Head of caudate nucleus (tissue), 42 donors: ENCODE measurements around the gene TLR5.

Experiments used
- DNase-seq, 42 donors: peaks; one replicate each; pipeline versions ENCODE4 v3.0.0 to v3.0.0-alpha.2; 2020 to 2021; ENCODE audit warnings: mixed read lengths in 7 of 42
- intact Hi-C: fragments of 100-400 bp; cut with DNase I; formaldehyde crosslinking; loops from one replicate; pipeline ENCODE4 v1.15.0; 2022

TLR5 gene

GRCh38 chr1:223123011-223123610 is 19.9 kb downstream of the TLR5 start:
- no peak for DNase-seq
- intact Hi-C loops = no loop called here

DNA sequence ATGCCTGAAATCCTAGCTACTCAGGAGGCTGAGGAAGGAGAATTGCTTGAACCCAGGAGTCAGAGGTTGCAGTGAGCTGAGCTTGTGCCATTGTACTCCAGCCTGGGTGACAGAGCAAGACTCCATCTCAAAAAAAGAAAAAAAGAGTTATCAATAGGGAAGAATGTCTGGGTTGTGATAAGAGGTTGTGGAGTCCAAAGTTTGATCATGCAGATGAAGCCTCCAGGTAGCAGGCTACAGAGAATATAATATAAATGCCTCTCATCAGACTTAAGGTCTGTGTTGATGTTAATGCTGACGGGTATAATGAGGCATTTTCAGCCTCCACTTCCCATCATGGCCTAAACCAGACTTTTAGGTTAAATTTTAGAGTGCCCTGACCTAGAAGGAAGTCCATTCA is 24.6 kb downstream of the TLR5 start:
- no peak for DNase-seq
- intact Hi-C loops = no loop called here

GRCh38 chr1:223116950-223117349 is 26.1 kb downstream of the TLR5 start:
- intact Hi-C loops = no loop called here
- DNase-seq = no peak

GRCh38 chr1:223114871-223115270 is 28.2 kb downstream of the TLR5 start:
- DNase-seq = no peak
- intact Hi-C loops = no loop called here

DNA sequence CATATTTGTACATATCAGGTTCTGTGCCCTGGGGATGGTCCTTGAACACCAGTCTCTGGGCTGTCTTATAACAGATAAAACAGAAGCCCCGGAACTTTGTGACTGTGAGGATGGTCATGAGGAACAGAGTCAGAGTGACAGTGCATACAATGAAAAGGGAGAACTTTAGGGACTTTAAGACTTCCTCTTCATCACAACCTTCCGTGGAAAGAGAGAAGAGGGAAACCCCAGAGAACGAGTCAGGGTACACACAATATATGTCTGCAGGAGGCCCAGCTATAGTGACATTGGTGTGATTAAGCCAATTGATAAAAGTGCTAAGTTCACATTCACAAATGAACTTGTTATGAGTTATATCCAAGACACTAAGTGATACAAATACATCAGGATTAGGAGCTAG is 32.1 kb downstream of the TLR5 start:
- intact Hi-C loops = no loop called here
- no peak for DNase-seq

DNA sequence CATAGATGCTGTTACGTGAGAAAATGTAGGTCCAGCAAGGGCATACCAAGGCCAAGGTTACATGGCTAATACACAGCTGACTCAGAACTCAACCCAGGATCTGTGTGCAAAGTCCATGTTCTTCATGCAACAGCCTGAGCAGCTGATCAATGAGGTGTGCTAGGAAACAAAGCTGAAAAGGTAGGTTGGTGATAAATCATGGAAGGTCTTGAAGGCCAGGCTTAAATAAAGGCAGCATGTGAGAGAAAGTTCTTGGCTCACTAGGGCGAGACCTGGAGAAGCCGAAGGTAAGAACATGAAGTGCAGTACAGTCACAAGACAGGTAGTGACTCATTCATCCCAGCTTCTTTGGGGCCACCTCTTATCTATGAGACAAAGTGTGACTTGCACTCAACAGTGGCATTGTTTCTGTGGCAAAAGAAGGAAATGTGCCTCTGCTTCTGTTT is 33.4 kb downstream of the TLR5 start:
- no peak for DNase-seq
- intact Hi-C loops = no loop called here

DNA sequence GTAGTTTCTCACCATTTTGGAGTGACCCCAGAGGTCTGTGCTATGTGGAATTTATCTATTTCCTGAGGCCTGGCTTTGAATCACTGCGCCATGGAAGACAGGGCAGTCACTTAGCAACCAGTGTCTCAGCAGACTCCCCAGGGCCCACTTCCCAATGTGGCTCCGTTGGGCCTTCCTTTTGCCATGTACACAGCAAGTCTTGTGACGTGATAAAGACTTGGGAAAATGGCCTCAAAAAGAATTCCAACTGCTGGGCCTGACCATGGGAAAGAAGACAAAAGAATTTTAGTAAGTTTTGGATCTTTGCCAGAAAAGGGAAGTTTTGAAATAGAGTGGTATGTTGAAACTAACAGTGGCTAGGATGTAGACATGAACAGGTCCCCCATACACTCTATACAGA is 36.2 kb downstream of the TLR5 start:
- no peak for DNase-seq
- intact Hi-C loops = no loop called here

- intact Hi-C loops = no loop called here
- no peak for DNase-seq
Measured at GRCh38 chr1:223105568-223105967, 37.5 kb downstream of the TLR5 start.

DNA sequence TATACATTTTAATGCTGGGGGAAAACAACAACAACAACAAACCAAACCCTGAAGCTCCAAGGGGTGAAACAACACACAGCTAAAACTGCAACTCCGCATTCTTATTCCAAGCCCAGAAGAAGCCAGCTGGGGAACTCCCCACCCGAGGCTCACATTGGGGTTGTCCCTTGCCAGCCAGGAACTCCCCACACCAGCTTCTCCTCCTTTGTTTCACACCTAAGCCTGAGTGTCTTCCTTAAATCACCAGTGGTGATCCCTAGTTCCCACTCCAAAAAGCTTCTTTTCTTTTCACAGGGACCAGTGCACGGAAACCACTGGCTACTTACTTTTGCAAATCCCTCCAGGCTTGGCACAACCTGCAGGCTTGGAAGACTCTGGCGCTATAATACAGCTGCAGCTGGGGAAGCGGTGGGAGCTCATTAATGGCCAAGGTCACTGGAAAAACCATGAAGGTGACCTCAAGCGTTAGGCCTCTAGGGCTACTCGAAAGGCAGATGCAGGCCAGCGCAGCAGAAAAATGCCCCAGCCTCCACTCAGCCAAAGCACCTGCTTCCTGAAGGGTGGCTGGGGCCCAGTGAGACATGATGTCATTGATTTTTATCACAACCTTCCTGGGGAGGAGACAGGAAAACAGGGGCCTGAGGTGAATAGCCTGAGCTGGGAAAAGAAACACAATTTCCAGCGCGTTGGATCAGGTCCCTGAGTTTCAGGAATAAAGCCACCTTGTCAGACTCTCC is 40.1 kb downstream of the TLR5 start:
- DNase-seq = no peak
- intact Hi-C loops = no loop called here

- intact Hi-C loops = no loop called here
Measured at GRCh38 chr1:223097713-223098112, 45.3 kb downstream of the TLR5 start.

DNA sequence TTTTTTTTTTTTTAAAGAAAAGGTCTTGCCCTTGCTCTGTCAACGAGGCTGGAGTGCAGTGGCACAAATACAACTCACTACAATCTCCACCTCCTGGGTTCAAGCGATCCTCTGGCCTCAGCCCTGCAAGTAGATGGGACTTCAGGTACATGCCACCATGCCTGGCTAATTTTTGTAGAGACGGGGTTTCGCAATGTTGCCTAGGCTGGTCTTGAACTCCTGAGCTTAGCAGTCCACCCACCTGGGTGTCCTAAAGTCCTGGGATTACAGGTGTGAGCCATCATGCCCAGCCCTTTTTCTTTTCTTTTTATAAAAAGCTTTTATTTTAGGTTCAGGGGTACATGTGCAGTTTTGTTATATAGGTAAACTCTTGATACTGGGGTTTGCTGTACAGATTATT is 47.2 kb downstream of the TLR5 start:
- intact Hi-C loops = no loop called here
- no peak for DNase-seq

More at GRCh38 chr1:223097713-223098112, 45.3 kb downstream of the TLR5 start:
- no peak for DNase-seq

- intact Hi-C loops = no loop called here
- no peak for DNase-seq
Measured at GRCh38 chr1:223091896-223092295, 51.2 kb downstream of the TLR5 start.

GRCh38 chr1:223089250-223089649 is 53.8 kb downstream of the TLR5 start:
- intact Hi-C loops = no loop called here
- no peak for DNase-seq

GRCh38 chr1:223088713-223089240 is 54.3 kb downstream of the TLR5 start:
- intact Hi-C loops = no loop called here
- DNase-seq = no peak

- DNase-seq = peak in 5 of 42 donors; percentile 6 to 51 (median 24)
- intact Hi-C loops = no loop called here
Measured at GRCh38 chr1:223087291-223088255, 55.5 kb downstream of the TLR5 start.

- intact Hi-C loops = loop anchor here (5.0 kb wide), 1 partner anchor 292 kb away; no protein-coding TSS in a partner anchor
- no peak for DNase-seq
Measured at GRCh38 chr1:223084464-223084866, 58.6 kb downstream of the TLR5 start.

- DNase-seq = no peak
Measured at GRCh38 chr1:223083831-223084230, 59.2 kb downstream of the TLR5 start.

GRCh38 chr1:223082914-223083313 is 60.1 kb downstream of the TLR5 start:
- intact Hi-C loops = loop anchor here (5.0 kb wide), 1 partner anchor 291 kb away; no protein-coding TSS in a partner anchor
- peak in 1 of 42 donors; percentile 27 for DNase-seq

More at GRCh38 chr1:223083831-223084230, 59.2 kb downstream of the TLR5 start:
- intact Hi-C loops = loop anchor here (5.0 kb wide), 1 partner anchor 292 kb away; no protein-coding TSS in a partner anchor
